Neural cell (in vitro differentiated cells): ENCODE measurements around the gene CLDN17. TPM values are rescaled to one million over a fixed set of nuclear protein-coding genes. Genes with fewer than 3 reads are reported as not detected.

Source experiments
- H2AFZ ChIP-seq: fragments of 200-600, 300-800 bp; sonication (generic), shearing (Covaris generic); 2 replicates; pipeline ENCODE4 v1.6.0; 2014; ENCODE audit warnings: low read depth, mild to moderate bottlenecking, antibody characterized with exemption, low read length, moderate library complexity
- H3F3A ChIP-seq: fragments of 200-600 bp; shearing (Covaris generic); 2 replicates; pipeline ENCODE4 v1.6.1; 2016; ENCODE audit warnings: mild to moderate bottlenecking, moderate library complexity, mixed read lengths, antibody characterized with exemption, low read length; ENCODE audit not compliant: insufficient read depth, poor library complexity, severe bottlenecking
- H3K27ac ChIP-seq: fragments of 200-600, 300-800 bp; sonication (generic), shearing (Covaris generic); 2 replicates; pipeline ENCODE4 v1.5.1; 2014; ENCODE audit warnings: mild to moderate bottlenecking, low read length, moderate library complexity
- H3K27me3 ChIP-seq: fragments of 300-800, 200-600 bp; sonication (generic), shearing (Covaris generic); 2 replicates; pipeline ENCODE4 v1.6.0; 2014; ENCODE audit warnings: mild to moderate bottlenecking, low read depth, low read length, moderate library complexity; ENCODE audit not compliant: insufficient read depth
- H3K36me3 ChIP-seq: fragments of 300-800, 200-600 bp; sonication (generic), shearing (Covaris generic); 2 replicates; pipeline ENCODE4 v1.5.1; 2014; ENCODE audit warnings: mild to moderate bottlenecking, antibody characterized with exemption, low read length, moderate library complexity; ENCODE audit not compliant: insufficient read depth
- H3K4me2 ChIP-seq: fragments of 300-800, 200-600 bp; sonication (generic), shearing (Covaris generic); 2 replicates; pipeline ENCODE4 v1.6.0; 2014; ENCODE audit warnings: mild to moderate bottlenecking, low read length
- H3K4me3 ChIP-seq: fragments of 300-800, 200-600 bp; sonication (generic), shearing (Covaris generic); 2 replicates; pipeline ENCODE4 v1.5.1; 2014; ENCODE audit warnings: mild to moderate bottlenecking, low read length, moderate library complexity
- H3K79me2 ChIP-seq: fragments of 200-600 bp; shearing (Covaris generic); replicated peaks from 2 replicates; pipeline ENCODE4 v1.6.0; 2014; ENCODE audit warnings: mild to moderate bottlenecking, low read length, moderate library complexity; ENCODE audit not compliant: insufficient read depth
- H3K9ac ChIP-seq: fragments of 300-800, 200-600 bp; sonication (generic), shearing (Covaris generic); 2 replicates; pipeline ENCODE4 v1.6.1; 2016; ENCODE audit warnings: mild to moderate bottlenecking, low read length, mixed read lengths
- H3K9me2 ChIP-seq: fragments of 200-600 bp; shearing (Covaris generic); 2 replicates; pipeline ENCODE4 v1.6.1; 2016; ENCODE audit warnings: mild to moderate bottlenecking, low read length, mixed read lengths; ENCODE audit not compliant: insufficient read depth
- H3K9me3 ChIP-seq: fragments of 200-600, 300-800 bp; sonication (generic), shearing (Covaris generic); 2 replicates; pipeline ENCODE4 v1.6.1; 2016; ENCODE audit warnings: mild to moderate bottlenecking, mixed run types, low read length, moderate library complexity, mixed read lengths
- H4K20me1 ChIP-seq: fragments of 200-600 bp; shearing (Covaris generic); 2 replicates; pipeline ENCODE4 v1.6.1; 2016; ENCODE audit warnings: mild to moderate bottlenecking, mixed run types; ENCODE audit not compliant: insufficient read depth
- CTCF ChIP-seq: fragments of 450-650 bp; IDR thresholded peaks from 2 replicates; pipeline ENCODE4 v1.5.1; 2014; ENCODE audit warnings: antibody characterized with exemption, mild to moderate bottlenecking, moderate library complexity; ENCODE audit not compliant: poor library complexity, severe bottlenecking
- EP300 ChIP-seq: fragments of 450-650 bp; conservative IDR thresholded peaks from 2 replicates; pipeline ENCODE4 v1.6.1; 2014; ENCODE audit warnings: antibody characterized with exemption, mild to moderate bottlenecking, moderate library complexity; ENCODE audit not compliant: poor library complexity, severe bottlenecking
- EZH2 ChIP-seq: fragments of 200-600, 300-800 bp; shearing (Covaris generic), sonication (generic); IDR thresholded peaks from 2 replicates; pipeline ENCODE4 v1.6.1; 2014; ENCODE audit warnings: antibody characterized with exemption, low read length, borderline replicate concordance, mild to moderate bottlenecking; ENCODE audit not compliant: insufficient read depth, poor library complexity, severe bottlenecking
- MXI1 ChIP-seq: fragments of 450-650 bp; conservative IDR thresholded peaks from 2 replicates; pipeline ENCODE4 v1.6.1; 2014; ENCODE audit warnings: antibody characterized with exemption, mild to moderate bottlenecking; ENCODE audit not compliant: poor library complexity, severe bottlenecking
- POLR2AphosphoS5 ChIP-seq: IDR thresholded peaks from 2 replicates; pipeline ENCODE4 v1.6.1; 2012
- RAD21 ChIP-seq: fragments of 450-650 bp; conservative IDR thresholded peaks from 2 replicates; pipeline ENCODE4 v1.6.1; 2014; ENCODE audit warnings: antibody characterized with exemption, mild to moderate bottlenecking, moderate library complexity
- SMC3 ChIP-seq: fragments of 450-650 bp; conservative IDR thresholded peaks from 2 replicates; pipeline ENCODE4 v1.6.1; 2014; ENCODE audit warnings: antibody characterized with exemption, mild to moderate bottlenecking, moderate library complexity; ENCODE audit not compliant: poor library complexity
- TAF1 ChIP-seq: IDR thresholded peaks from 2 replicates; pipeline ENCODE4 v1.6.1; 2012; ENCODE audit warnings: low read depth
- polyA plus RNA-seq: library from polyadenylated mRNA; depleted of rRNA; stranded (reverse); fragments of >200 nt; gene quantifications from 2 replicates; pipeline ENCODE4 v1.2.3, GENCODE V29; 2014
- TF ChIP-seq, protein P1 (sequence below): IDR thresholded peaks from 2 replicates; pipeline ENCODE4 v1.6.1; 2012; ENCODE audit warnings: borderline replicate concordance

CLDN17 gene
- polyA plus RNA-seq, 1 donor from 2014 or later = not detected

GRCh38 chr21:30168086-30168485, 1.5 kb upstream of the CLDN17 start:
- no peaks in the 10 kb centered on the region for H3K79me2 ChIP-seq
- H3K4me2 ChIP-seq = no peak overlapping the region
- no peaks in the 10 kb centered on the region for H4K20me1 ChIP-seq
- H3K9me2 ChIP-seq = no peaks in the 10 kb centered on the region
- no peak overlapping the region for H3K4me3 ChIP-seq
- H2AFZ ChIP-seq = no peak overlapping the region
- H3K9ac ChIP-seq = no peak overlapping the region
- no peaks in the 10 kb centered on the region for H3K27me3 ChIP-seq
- no peaks in the 10 kb centered on the region for H3K9me3 ChIP-seq
- H3K27ac ChIP-seq = no peak overlapping the region
- H3K36me3 ChIP-seq = no peaks in the 10 kb centered on the region
- TF ChIP-seq RAD21 (no peak), SMC3 (no peak), CTCF (no peak), EP300 (no peak), TAF1 (no peak), MXI1 (no peak), EZH2 (no peak), POLR2AphosphoS5 (no peak)
- TF ChIP-seq, protein P1, sequence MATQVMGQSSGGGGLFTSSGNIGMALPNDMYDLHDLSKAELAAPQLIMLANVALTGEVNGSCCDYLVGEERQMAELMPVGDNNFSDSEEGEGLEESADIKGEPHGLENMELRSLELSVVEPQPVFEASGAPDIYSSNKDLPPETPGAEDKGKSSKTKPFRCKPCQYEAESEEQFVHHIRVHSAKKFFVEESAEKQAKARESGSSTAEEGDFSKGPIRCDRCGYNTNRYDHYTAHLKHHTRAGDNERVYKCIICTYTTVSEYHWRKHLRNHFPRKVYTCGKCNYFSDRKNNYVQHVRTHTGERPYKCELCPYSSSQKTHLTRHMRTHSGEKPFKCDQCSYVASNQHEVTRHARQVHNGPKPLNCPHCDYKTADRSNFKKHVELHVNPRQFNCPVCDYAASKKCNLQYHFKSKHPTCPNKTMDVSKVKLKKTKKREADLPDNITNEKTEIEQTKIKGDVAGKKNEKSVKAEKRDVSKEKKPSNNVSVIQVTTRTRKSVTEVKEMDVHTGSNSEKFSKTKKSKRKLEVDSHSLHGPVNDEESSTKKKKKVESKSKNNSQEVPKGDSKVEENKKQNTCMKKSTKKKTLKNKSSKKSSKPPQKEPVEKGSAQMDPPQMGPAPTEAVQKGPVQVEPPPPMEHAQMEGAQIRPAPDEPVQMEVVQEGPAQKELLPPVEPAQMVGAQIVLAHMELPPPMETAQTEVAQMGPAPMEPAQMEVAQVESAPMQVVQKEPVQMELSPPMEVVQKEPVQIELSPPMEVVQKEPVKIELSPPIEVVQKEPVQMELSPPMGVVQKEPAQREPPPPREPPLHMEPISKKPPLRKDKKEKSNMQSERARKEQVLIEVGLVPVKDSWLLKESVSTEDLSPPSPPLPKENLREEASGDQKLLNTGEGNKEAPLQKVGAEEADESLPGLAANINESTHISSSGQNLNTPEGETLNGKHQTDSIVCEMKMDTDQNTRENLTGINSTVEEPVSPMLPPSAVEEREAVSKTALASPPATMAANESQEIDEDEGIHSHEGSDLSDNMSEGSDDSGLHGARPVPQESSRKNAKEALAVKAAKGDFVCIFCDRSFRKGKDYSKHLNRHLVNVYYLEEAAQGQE = no peak
- no peaks in the 10 kb centered on the region for H3F3A ChIP-seq

DNA sequence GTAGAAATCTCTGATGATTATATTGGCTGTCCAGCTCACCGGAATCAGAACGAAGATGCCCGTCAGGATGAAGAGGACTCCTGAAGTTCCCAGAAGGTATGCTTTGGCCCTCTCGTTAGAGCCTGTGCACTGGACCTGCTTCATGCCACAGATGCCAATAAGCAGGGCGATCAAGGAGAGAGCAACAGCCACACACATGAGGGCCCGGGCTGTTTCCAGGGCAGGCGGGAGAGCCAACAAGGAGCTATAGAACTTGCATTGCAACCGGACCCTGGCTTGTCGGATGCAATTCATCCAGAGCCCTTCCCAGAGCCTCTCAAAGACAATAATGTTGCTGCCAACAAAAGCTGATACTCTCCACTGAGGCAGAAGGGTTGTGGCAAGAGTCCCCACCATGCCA, 434 bp downstream of the CLDN17 start:
- Histone ChIP-seq H3K9me3 (no peaks in the 10 kb centered on the region), H3K36me3 (no peaks in the 10 kb centered on the region), H3K4me3 (no peak overlapping the region), H3F3A (no peaks in the 10 kb centered on the region), H3K9me2 (no peaks in the 10 kb centered on the region), H3K27ac (no peak overlapping the region), H3K27me3 (no peaks in the 10 kb centered on the region), H2AFZ (no peak overlapping the region), H4K20me1 (no peaks in the 10 kb centered on the region), H3K9ac (no peak overlapping the region), H3K4me2 (no peak overlapping the region), H3K79me2 (no peaks in the 10 kb centered on the region)
- TF ChIP-seq CTCF (no peak), EP300 (no peak), MXI1 (no peak), POLR2AphosphoS5 (no peak), SMC3 (no peak)
- TF ChIP-seq, protein P1 = no peak
